MM.1S (cell line): ENCODE data around the gene BCAR1.

Experiments
- CTCF ChIP-seq: fragments of 300-600 bp; sonication (generic); IDR thresholded peaks from 2 replicates; pipeline ENCODE4 v1.5.1; 2016; ENCODE audit warnings: antibody characterized with exemption, low read length, mixed read lengths
- EZH2 ChIP-seq: fragments of 300-600 bp; sonication (generic); optimal IDR thresholded peaks from 2 replicates; pipeline ENCODE3; 2017; ENCODE audit warnings: low read depth, mild to moderate bottlenecking, antibody characterized with exemption, low read length, mixed read lengths

- TF ChIP-seq EZH2, result no peak
- TF ChIP-seq CTCF, result no peak
Measured at GRCh38 chr16:75209944-75210343, 41.5 kb downstream of the BCAR1 start.
